Upper lobe of right lung (tissue), 1 donor: Measurements from ENCODE around the gene OSBPL2. TPM values are rescaled to one million over a fixed set of nuclear protein-coding genes. Genes with fewer than 3 reads are reported as not detected.

Source experiments
- ATAC-seq: fragments of 200-7000 bp; cut with Tn5 transposase; one replicate; pipeline ENCODE4 v1.9.1; 2020; ENCODE audit warnings: mild to moderate bottlenecking, moderate library complexity
- DNase-seq: peaks from one replicate; pipeline ENCODE4 v3.0.0-alpha.2; 2020
- H3K27ac ChIP-seq: fragments of 200-600 bp; one replicate; pipeline ENCODE4 v1.8.0; 2022
- H3K27me3 ChIP-seq: fragments of 200-600 bp; one replicate; pipeline ENCODE4 v1.8.0; 2022; ENCODE audit warnings: mild to moderate bottlenecking
- H3K36me3 ChIP-seq: fragments of 200-600 bp; one replicate; pipeline ENCODE4 v1.8.0; 2022
- H3K4me1 ChIP-seq: fragments of 200-600 bp; one replicate; pipeline ENCODE4 v1.8.0; 2022
- H3K4me3 ChIP-seq: fragments of 200-600 bp; one replicate; pipeline ENCODE4 v1.8.0; 2022; ENCODE audit warnings: mild to moderate bottlenecking
- H3K9me3 ChIP-seq: fragments of 200-600 bp; one replicate; pipeline ENCODE4 v1.8.0; 2022
- intact Hi-C: fragments of 100-400 bp; cut with DNase I; formaldehyde crosslinking; loops from one replicate; pipeline ENCODE4 v1.11.0; 2022
- total RNA-seq: library from RNA; stranded (reverse); fragmentation: NEBNext Ultra II Directional; extraction: Animal tissue kit (Norgen Biotek cat#: 25700); gene quantifications from one replicate; pipeline ENCODE4 v1.2.1, GENCODE V29; 2021
- TF ChIP-seq, protein P1 (sequence below): fragments of 200-600 bp; IDR thresholded peaks from one replicate; pipeline ENCODE4 v1.8.0; 2022; ENCODE audit warnings: antibody characterized with exemption
- donor health status: DM: no; HTN: yes; CAD: no; lungs with severe emphysema.

Gene OSBPL2
- total RNA-seq, 1 donor from 2014 or later: 52.3 TPM

DNA sequence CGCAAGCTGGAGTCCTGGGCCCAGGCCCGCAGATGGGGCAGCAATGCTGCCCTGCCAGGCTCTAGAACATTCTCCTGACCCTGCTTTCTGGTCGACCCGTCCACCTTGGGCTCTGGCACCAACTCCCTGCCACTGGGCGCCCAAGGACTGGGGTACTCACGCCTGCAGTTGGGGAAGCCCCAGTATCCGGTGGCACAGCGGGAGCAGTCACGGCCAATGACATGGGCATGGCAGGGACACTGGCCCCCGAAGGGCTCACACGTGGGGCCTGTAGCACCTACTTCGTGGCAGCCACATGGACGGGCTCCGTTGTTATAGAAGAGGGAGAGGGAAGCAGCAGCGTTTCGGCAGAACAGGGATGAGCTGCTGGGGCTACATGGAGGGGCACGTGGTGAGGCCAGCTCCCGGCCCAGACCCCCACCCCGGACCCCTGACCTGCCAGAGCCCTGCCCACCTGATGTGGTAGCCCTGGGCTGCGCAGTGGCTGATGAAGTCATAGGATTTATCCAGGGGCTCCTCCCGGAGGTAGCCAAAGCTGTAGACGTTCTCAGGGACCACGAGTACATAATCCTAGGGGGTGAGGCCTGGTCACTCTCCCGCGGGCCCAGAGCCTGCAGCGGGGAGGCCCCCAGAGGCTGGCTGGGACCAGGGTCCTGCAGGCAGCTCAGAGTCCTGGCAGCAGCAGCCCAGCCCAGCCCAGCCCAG lies 90.5 kb downstream of the OSBPL2 start:
- H3K4me3 ChIP-seq: no peak overlapping the region
- TF ChIP-seq, protein P1, sequence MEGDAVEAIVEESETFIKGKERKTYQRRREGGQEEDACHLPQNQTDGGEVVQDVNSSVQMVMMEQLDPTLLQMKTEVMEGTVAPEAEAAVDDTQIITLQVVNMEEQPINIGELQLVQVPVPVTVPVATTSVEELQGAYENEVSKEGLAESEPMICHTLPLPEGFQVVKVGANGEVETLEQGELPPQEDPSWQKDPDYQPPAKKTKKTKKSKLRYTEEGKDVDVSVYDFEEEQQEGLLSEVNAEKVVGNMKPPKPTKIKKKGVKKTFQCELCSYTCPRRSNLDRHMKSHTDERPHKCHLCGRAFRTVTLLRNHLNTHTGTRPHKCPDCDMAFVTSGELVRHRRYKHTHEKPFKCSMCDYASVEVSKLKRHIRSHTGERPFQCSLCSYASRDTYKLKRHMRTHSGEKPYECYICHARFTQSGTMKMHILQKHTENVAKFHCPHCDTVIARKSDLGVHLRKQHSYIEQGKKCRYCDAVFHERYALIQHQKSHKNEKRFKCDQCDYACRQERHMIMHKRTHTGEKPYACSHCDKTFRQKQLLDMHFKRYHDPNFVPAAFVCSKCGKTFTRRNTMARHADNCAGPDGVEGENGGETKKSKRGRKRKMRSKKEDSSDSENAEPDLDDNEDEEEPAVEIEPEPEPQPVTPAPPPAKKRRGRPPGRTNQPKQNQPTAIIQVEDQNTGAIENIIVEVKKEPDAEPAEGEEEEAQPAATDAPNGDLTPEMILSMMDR: no peak
- no peaks in the 10 kb centered on the region for H3K9me3 ChIP-seq
- ATAC-seq (no peak), DNase-seq (no peak)
- peaks cover 80% of the 10 kb centered on the region for H3K36me3 ChIP-seq
- H3K27ac ChIP-seq: no peak overlapping the region
- no peaks in the 10 kb centered on the region for H3K27me3 ChIP-seq
- intact Hi-C loops: no loop called here
- no peaks in the 10 kb centered on the region for H3K4me1 ChIP-seq

DNA sequence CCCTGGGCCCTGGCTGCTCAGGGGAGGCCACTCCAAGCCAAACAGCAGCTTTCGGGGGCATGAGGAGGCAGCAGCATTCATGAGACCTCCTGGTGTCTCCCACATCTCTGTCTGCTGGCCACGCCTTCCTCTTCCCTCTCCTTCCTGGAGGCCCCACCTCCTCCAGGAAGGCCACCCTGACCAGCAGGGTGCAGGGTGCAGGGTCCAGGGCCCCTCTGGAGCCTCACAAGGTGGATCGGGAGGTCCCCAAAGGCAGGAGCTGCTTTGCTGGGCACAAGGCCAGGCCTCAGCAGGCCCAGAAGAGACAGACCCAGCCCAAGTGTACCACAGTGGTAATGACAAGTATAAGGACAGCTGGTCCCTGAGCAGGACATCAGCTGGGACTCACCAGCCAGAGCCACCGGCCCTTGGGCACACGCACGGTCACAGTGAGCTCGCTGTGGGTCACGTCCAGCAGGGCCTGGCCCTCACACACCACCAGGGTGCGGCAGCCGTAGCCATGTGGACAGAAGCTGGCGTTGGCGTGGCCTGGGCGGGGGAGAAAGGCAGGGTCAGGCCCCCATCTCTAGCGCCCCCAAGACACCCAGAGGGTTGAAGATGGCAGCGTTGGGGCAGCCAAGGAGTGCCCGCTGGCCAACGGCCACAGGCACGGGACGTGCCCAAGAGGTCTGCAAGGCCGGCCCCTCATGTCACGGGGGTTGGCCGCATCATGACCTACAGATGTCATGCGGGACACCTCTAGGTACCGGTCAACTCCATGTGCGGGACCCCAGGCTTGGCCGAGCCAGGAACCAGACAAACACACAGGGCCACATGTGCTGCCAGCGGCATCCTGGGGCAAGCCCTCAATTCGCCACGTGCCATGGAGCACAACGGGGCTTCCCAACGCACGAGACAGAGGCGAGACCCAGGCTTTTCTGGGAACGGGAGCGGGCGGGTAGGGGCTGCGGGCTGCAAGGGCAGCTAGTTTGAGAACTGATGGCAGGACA lies 91.4 kb downstream of the OSBPL2 start:
- TF ChIP-seq, protein P1: no peak

DNA sequence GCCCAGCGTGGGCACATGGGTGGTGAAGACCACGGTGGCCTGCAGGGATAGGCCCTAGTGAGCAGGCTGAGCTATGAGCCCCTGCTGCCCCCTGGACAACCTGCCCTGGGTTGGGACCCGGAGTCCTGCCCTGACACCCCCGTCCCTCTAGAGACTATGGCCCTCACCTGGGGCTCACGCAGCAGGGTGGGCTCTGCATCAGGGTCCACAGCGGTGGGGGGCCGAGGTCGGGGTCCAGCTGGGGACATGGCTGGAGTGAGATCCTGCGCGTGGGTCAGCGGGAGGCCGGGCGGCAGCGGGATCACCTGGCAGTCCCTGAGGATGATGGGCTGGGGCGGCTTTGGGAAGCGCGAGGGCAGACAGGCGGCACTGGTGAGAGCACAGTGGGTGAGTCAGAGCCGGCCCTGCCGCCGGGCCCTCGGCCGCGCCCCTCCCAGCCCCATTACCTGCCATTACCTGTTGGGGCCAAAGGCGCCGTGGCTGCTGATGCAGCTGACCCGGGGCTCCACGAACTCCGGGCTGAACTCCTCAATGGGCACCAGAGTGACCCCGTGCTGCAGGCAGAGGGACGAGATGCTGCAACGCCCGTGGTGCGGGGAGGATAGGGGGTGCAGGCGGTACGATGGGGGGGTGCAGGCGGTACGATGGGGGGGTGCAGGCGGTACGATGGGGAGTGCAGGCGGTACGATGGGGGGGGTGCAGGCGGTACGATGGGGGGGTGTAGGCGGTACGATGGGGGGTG lies 92.4 kb downstream of the OSBPL2 start:
- Histone ChIP-seq H3K36me3 (peaks cover 80% of the 10 kb centered on the region), H3K27me3 (no peaks in the 10 kb centered on the region), H3K4me1 (no peaks in the 10 kb centered on the region), H3K27ac (no peak overlapping the region), H3K9me3 (no peaks in the 10 kb centered on the region), H3K4me3 (no peak overlapping the region)
- no peak for DNase-seq
- TF ChIP-seq, protein P1: no peak
- intact Hi-C loops: no loop called here
- no peak for ATAC-seq

More for the DNA sequence above, 91.4 kb downstream of the OSBPL2 start:
- intact Hi-C loops: no loop called here
- no peak for DNase-seq
- H3K4me3 ChIP-seq: no peak overlapping the region
- ATAC-seq: no peak
- no peaks in the 10 kb centered on the region for H3K27me3 ChIP-seq
- H3K9me3 ChIP-seq: no peaks in the 10 kb centered on the region
- H3K36me3 ChIP-seq: peaks cover 80% of the 10 kb centered on the region
- no peak overlapping the region for H3K27ac ChIP-seq
- H3K4me1 ChIP-seq: no peaks in the 10 kb centered on the region

DNA sequence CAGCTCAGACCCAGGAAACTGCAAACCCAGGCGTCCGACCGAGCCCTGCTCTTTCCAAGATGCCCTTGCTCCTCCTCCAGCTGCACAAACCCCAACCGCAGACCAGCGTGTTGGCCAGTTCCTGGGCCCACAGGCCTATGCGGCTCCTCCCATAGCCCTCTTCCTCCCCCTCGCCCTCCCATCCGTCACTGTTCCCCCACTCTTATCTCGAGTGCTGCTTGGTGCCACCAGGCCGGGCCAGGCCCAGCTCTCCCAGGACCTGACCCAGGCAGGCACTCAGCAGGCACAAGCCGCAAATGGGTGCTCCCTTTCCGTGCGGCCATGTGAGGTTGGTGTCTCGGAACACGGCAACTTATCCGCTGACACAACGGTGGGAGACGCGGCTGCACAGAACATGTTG lies 93.0 kb downstream of the OSBPL2 start:
- DNase-seq: no peak
- Histone ChIP-seq H3K4me1 (no peaks in the 10 kb centered on the region), H3K27ac (no peak overlapping the region), H3K9me3 (no peaks in the 10 kb centered on the region), H3K4me3 (no peak overlapping the region), H3K36me3 (peaks cover 76% of the 10 kb centered on the region), H3K27me3 (no peaks in the 10 kb centered on the region)
- ATAC-seq: no peak
- TF ChIP-seq, protein P1: no peak
- intact Hi-C loops: no loop called here

DNA sequence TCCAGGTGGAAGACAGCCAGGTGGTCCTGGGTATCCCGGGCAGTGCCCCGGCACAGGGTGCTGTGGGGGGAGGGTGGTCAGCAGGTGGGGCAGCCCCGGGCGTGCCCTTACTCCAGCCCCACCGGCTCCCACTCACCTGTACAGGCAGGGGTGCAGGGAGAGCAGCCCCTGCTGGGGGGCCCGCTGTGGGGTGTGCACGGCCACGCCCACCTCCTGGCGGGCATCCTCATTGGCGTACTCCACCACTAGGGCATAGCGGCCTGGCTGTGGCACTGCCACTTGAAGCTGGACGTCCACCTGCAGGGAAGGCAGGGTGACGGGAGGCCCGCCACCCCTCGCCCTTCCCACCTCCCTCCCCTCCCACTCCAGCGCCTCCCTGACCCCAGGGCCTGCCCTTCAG lies 94.1 kb downstream of the OSBPL2 start:
- DNase-seq (no peak), ATAC-seq (no peak)
- Histone ChIP-seq H3K27ac (no peak overlapping the region), H3K36me3 (peaks cover 75% of the 10 kb centered on the region), H3K27me3 (no peaks in the 10 kb centered on the region), H3K9me3 (no peaks in the 10 kb centered on the region), H3K4me3 (no peak overlapping the region), H3K4me1 (no peaks in the 10 kb centered on the region)
- TF ChIP-seq, protein P1: no peak
- intact Hi-C loops: no loop called here
